HG02763 (cell line): ENCODE data around the gene FGF5.
"Not testable (repeated sequence)": the region's sequence is repeated elsewhere in the genome, so short reads cannot be mapped to it uniquely, and the experiment has no call there.

ENCODE experiments used
- ATAC-seq: cut with Tn5 transposase; IDR thresholded peaks from one replicate; pipeline ENCODE4 v1.9.1; 2021; ENCODE audit warnings: mild to moderate bottlenecking, moderate library complexity; ENCODE audit not compliant: unreplicated experiment

The FGF5 gene

GRCh38 chr4:80294206-80294605 lies 27.7 kb downstream of the FGF5 start:
- ATAC-seq: no peak

- ATAC-seq: no peak
Observed at GRCh38 chr4:80295336-80295735, 28.9 kb downstream of the FGF5 start.

GRCh38 chr4:80295826-80296225 lies 29.4 kb downstream of the FGF5 start:
- ATAC-seq: no peak

GRCh38 chr4:80301884-80302283 lies 35.4 kb downstream of the FGF5 start:
- ATAC-seq: no peak

GRCh38 chr4:80302616-80303223 lies 36.3 kb downstream of the FGF5 start:
- no peak for ATAC-seq

- ATAC-seq: no peak
Observed at GRCh38 chr4:80305466-80305865, 39.0 kb downstream of the FGF5 start.

GRCh38 chr4:80306260-80306659 lies 39.8 kb downstream of the FGF5 start:
- no peak for ATAC-seq

GRCh38 chr4:80307183-80307735 lies 40.8 kb downstream of the FGF5 start:
- ATAC-seq: no peak

GRCh38 chr4:80307774-80308465 lies 41.5 kb downstream of the FGF5 start:
- ATAC-seq: no peak

GRCh38 chr4:80308466-80308822 lies 42.0 kb downstream of the FGF5 start:
- no peak for ATAC-seq

GRCh38 chr4:80309294-80310004 lies 43.0 kb downstream of the FGF5 start:
- no peak for ATAC-seq

- no peak for ATAC-seq
Observed at GRCh38 chr4:80311130-80311529, 44.7 kb downstream of the FGF5 start.

- no peak for ATAC-seq
Observed at GRCh38 chr4:80312124-80312523, 45.7 kb downstream of the FGF5 start.

GRCh38 chr4:80313627-80314026 lies 47.2 kb downstream of the FGF5 start:
- ATAC-seq: no peak

GRCh38 chr4:80315848-80316247 lies 49.4 kb downstream of the FGF5 start:
- ATAC-seq: not testable (repeated sequence)

GRCh38 chr4:80321341-80321740 lies 54.9 kb downstream of the FGF5 start:
- ATAC-seq: no peak

GRCh38 chr4:80321776-80322175 lies 55.3 kb downstream of the FGF5 start:
- ATAC-seq: no peak

- ATAC-seq: no peak
Observed at GRCh38 chr4:80322716-80323115, 56.3 kb downstream of the FGF5 start.

- no peak for ATAC-seq
Observed at GRCh38 chr4:80324171-80324570, 57.7 kb downstream of the FGF5 start.

- no peak for ATAC-seq
Observed at GRCh38 chr4:80331693-80332092, 65.2 kb downstream of the FGF5 start.

GRCh38 chr4:80333121-80333520 lies 66.7 kb downstream of the FGF5 start:
- no peak for ATAC-seq

GRCh38 chr4:80334568-80334967 lies 68.1 kb downstream of the FGF5 start:
- no peak for ATAC-seq
